WI38 (cell line): ENCODE data around the gene HID1.
A peak's percentile ranks its signal among the peaks of the same experiment; 100 is the strongest.

Experiments
- H3K4me3 ChIP-seq: 2 replicates; pipeline ENCODE4 v1.5.1; 2011; ENCODE audit warnings: low read depth, mild to moderate bottlenecking, control low read depth, low read length
- CTCF ChIP-seq: IDR thresholded peaks from 2 replicates; pipeline ENCODE4 v1.5.1; 2012; ENCODE audit warnings: low read depth, mild to moderate bottlenecking, control low read depth, low read length

Gene HID1

GRCh38 chr17:74998783-74999182 is 26.2 kb upstream of the HID1 start:
- no peak overlapping the region for H3K4me3 ChIP-seq
- no peak for TF ChIP-seq CTCF

GRCh38 chr17:74995847-74996246 is 23.3 kb upstream of the HID1 start:
- H3K4me3 ChIP-seq: no peak overlapping the region
- TF ChIP-seq CTCF: no peak

GRCh38 chr17:74994440-74994839 is 21.9 kb upstream of the HID1 start:
- TF ChIP-seq CTCF: no peak
- H3K4me3 ChIP-seq: no peak overlapping the region

- H3K4me3 ChIP-seq: no peak overlapping the region
- TF ChIP-seq CTCF: no peak
These were observed 19.7 kb upstream of the HID1 start for GRCh38 chr17:74992223-74992622.

- TF ChIP-seq CTCF: no peak
These were observed 18.1 kb upstream of the HID1 start for GRCh38 chr17:74990581-74991105.

GRCh38 chr17:74987909-74988711 is 15.6 kb upstream of the HID1 start:
- peak overlapping the region; percentile 78 for H3K4me3 ChIP-seq
- 0 out of 2 replicates have a peak, but pooled peaks have one; percentile 3 for TF ChIP-seq CTCF

More at GRCh38 chr17:74990581-74991105, 18.1 kb upstream of the HID1 start:
- H3K4me3 ChIP-seq: no peak overlapping the region

GRCh38 chr17:74987418-74987908 is 14.9 kb upstream of the HID1 start, which contains the start of gene CDR2L:
TSS of gene CDR2L (plus strand) at chr17:74987632. CDS start at chr17:74988044, 412 bp downstream.
- no peak for TF ChIP-seq CTCF
- H3K4me3 ChIP-seq: peak within 1 kb of the TSS; percentile 78
